Stimulated activated CD4-positive, alpha-beta T cell treated with anti-CD3 and anti-CD28 coated beads, Interleukin-15, amount 100 ng/mL, for 24 hours (primary cell): Measurements from ENCODE around the gene TLE2.

Experiments used
- DNase-seq: peaks from one replicate; pipeline ENCODE4 v3.0.0-alpha.2; 2020

Gene TLE2

DNA sequence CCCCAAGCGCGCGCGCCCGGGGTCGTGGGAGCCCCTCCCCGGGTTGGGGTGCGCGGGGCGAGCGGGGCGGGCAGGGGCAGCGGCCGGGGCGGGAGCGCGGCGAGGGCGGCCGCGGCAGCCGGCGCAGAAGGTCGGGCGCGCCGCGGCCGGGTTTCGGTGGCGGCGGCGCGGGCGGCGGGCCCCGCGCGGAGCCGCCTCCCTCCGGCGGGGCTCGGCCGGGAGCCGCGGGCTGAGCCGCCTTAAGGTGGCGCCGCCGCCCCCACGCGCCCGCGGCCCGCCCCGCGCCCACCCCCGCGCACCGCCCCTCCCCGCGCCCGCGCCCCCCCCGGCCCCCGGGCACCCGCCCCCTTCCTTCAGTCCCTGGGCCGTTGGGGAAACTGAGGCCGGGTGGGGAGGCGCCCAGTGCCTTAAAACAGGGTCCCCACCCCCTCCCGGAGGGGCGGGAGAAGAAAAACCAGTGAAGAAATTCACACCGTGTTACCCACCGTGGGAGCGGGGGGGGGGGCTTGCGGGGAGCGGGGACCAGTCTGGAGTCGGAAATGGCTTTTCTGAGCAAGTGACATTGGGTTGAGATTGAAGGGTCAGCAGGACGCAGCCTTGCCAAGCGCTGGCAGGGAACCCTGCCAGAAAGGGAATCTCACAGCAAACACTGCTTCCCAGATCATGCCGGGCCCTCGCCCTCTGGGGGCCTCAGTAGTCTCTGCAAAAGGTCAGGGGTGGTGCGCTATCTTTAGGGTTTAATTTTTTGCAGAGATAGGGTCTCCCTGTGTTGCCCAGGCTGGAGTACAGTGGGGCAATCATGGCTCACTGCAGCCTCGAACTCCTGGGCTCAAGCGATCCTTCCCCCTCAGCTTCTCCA lies at the start of gene TLE2:
Gene TLE2, minus strand, starts transcription at position 216 of the 859 bp plus-strand sequence. CDS start 376 bp downstream, outside the sequence.
- DNase-seq, result no peak

DNA sequence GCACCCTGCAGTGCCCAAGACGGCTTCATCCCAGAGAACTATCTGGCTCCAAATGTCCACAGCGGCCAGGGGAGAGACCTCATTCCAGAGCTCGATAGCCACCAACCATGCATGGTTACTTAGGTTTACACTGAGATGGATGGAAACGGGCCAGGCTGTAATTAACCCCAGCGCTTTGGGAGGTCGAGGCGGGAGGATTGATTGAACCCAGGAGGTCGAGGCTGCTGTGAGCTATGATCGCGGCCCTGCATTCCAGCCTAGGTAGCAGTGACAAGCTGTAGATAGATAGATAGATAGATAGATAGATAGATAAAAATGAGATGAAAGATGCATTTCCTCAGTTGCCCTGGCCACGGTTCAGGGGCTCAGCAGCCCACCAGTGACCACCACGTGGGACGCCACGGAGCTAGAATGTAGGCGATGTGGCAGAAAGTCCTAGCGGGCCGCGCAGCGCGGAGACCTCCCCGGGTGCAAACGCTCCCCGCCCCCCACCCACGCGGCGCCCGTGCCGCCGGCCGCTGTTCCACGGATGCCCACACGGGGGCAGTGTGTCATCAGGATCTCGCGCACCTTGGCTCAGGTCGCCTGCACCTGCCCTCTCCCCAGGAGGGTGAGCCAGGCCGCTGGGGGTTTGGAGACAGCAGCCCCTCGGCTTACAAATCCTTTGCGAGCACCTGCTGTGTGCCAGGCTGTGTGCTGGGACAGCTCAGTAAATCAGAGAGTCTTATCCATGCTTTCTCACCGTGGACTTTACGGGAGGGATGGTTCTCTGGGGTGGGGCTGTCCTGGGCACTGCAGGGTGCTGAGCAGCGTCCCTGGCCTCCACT lies 46.7 kb upstream of the TLE2 start:
- peak; percentile 82 for DNase-seq

GRCh38 chr19:3073931-3074595 lies 45.0 kb upstream of the TLE2 start:
- DNase-seq, result no peak

DNA sequence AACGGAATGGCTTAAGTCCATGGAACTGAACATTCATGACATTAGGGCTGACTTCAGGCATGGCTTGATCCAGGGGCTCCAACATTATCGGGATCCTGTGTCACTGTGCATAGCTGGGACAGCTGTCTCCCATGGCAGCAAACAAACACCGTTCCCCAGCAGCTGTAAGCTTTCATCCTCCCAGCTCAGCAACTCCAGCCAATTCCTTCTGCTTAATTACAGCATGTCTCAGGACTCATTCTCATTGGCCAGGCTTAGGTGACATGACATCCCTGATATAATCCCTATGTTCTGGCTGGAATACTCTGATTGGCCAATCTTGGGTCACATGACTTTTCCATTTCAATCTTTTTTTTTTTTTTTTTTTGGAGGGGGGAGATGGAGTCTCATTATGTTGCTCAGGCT lies 44.1 kb upstream of the TLE2 start:
- no peak for DNase-seq

DNA sequence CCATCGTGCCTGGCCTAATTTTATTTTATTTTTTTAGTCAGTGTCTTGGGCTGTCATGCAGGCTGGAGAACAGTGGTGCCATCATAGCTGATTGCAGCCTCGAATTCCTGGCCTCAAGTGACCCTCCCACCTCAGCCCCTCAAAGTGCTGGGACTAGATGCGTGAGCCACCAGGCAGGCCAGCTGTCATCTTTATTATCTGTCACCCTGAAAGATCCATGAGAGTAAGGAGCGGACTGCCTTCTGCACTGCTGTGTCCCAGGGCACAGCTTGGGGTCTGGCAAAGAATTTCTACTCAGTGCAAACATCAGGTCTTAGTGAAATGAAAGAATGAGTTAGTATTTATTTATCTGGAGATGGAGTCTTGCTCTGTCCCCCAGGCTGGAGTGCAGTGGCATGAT lies 42.7 kb upstream of the TLE2 start:
- DNase-seq, result no peak

DNA sequence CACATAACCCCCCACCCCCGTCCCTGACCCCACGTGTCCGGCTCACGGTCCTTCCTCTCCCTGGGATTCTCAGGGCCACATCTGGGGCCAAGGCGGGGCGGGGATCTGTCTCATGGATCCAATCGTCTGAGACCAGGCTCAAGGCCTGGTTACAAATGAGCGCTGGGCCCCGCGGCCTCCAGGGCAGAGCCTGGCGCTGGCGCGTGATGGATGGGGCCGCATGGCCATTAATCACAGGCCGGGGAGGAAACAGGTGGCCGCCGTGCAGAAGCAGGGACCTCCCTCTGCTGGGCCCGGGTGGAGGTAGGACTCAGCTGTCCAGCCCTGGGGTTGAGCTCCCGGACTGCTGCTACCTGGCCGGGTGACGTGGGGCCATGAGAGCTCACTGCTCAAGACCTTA lies 39.0 kb upstream of the TLE2 start:
- no peak for DNase-seq

GRCh38 chr19:3067563-3067962 lies 38.5 kb upstream of the TLE2 start:
- DNase-seq, result no peak

DNA sequence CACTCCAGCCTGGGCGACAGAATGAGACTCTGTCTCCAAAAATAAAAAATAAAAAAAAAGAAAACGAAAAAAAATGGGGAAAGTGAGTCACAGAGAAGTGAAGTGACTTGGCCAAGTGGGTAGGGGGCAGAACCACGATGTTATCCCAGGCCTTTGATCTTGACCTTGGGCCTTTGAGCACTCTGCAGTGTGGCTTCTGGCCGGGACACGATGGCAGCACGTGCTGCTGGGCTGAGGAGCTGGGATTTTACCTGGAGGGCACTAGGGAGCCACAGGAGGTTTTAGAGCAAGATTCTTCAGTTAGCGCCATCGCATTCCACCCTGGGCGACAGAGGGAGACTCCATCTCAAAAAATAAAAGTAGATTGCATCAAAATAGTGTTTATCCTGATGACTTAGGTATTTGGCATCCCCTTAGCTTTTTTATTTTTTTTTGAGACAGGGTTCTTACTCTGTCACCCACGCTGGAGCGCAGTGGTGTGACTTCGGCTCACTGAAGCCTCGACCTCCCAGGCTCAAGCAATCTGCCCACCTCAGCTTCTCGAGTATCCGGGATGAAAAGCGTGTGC lies 37.5 kb upstream of the TLE2 start:
- DNase-seq, result no peak

DNA sequence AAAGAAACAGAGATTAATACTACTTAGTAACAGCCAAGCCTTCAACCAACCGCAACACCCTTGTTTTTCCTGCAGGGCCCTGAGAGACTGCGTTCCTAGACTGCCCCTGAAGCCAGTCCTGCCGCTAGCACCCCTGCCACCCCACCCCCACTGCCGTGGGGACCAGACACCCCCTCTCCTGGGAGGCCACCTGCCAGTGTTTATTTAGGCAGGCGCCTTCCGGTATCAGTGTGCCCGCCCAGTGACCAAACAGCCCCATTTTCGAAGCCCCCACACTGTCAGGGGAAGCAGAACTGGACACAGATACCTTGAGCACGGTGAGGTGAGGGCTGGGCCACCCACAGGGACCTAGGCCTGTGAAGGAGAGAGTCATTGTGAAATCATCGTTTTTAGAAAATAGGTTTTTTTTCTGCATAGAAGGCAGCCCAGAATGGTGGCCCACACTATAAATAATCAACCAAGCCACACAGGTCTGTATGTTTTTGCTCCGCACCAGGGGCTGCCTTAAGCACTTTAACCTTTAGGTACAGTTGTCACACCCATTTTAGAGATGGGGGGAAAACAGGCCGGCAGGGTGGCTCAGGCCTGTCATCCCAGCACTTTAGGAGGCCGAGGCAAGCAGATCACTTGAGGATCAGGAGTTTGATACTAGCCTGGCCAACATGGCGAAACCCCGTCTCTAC lies 36.7 kb upstream of the TLE2 start:
- no peak for DNase-seq

DNA sequence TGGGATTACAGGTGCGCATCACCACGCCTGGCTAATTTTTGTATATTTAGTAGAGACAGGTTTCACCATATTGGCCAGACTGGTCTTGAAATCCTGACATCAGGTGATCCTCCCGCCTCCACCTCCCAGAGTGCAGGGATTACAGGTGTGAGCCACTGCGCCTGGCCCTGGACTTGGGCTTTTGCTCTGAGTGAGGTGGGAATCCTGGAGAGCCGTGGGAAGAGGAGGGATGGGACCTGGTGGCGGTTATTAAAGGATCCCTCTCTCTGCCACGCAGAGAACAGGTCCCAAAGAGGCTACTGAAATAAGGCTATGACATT lies 34.9 kb upstream of the TLE2 start:
- no peak for DNase-seq

DNA sequence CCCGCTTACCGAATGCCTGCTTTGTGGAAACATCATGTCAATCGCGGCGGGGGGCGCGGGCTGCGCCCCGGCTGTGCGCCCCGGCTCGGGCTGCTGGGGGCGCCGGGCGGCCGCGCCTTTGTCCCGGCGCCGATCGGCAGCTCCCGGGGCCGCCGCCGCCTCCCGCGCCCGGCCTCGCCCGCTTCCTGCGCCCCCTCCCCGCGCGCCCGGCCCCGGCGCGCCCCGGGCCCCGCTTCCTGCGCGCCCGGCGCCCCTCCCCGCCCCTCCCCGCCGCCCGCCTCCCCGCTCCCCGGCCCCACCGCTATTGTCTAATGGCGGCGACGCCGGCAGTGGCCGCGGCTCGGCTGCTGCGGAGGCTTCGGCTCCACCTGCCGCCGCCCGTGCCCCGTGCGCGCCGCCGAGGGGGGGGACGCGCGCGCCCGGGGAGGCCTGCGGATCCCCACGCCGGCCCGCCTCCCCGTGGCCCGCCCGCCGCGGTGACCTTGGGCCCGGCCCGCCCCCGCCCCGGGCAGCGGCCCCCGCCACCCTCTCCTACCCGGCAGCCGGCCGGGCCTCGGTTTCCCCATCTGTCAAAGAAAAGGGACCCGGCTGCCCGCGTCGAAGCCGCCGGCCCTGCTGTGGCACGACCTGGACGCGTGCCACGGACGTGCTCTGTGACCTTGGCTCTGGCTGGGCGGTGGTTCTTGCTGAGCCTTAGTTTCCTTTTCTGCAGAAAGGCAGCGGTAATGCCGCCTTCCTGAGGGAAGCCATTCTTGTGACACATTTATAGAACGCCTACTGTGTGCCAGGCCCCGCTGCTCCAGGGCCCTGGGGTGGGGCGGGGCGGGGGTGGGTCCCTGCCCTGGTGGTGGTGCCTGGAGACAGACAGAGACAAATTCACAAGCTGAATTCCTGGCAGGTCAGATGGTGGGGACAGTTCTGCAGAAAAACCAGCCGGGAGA lies 33.4 kb upstream of the TLE2 start, which contains the start of gene TLE5:
Gene TLE5, minus strand, starts transcription at position 331 of the 941 bp plus-strand sequence. Its CDS starts 295 bp downstream, at position 36.
- peak; percentile 75 for DNase-seq

DNA sequence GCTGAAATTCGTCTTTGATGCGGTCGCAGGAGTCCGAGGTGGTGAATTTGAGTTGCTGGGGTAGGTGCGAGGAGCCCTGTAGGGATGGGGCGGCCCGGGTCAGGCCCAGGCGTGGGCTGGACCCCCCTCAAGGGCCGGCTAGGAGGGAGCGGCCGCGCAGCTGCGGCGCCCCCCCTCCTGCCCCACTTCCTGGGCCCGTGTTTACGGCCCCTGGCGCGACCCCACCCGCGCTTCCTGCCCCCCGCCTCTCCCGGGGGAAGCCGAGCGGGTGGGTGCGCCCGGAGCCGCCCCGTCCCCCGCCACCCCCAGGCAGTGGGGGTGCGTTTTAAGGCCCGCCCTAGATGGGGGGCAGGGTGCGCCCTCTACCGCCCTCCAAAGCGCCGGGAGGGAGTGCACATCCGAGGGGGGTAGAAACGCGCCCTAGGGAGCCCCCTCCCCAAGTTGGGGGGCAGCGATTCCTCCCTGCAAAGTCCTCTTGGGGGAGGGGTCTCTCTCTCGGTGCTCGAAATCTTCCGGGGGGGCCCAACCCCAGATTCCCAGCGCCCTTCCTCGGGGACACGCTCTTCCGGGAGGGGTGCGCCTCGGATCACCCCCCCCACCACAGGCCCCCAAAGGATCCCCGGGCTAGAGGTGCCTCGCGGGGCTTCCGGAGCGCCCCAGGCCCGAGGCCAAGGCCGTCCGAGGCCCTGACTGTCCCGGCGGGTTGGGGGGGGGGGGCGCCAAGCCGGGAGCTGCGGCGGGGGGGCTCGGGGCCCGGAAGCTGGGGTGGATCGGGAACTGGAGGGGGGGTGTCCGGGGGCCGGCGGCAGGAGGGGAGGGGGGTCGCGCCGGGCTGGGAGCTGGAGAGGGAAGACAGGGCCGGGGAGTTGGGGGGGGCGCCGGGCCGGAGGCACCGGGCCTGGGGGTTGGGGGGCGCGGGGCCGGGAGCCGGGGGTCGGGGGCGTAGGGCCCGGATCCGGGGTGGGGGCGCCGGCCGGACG lies 32.4 kb upstream of the TLE2 start:
- DNase-seq, result peak; percentile 64

DNA sequence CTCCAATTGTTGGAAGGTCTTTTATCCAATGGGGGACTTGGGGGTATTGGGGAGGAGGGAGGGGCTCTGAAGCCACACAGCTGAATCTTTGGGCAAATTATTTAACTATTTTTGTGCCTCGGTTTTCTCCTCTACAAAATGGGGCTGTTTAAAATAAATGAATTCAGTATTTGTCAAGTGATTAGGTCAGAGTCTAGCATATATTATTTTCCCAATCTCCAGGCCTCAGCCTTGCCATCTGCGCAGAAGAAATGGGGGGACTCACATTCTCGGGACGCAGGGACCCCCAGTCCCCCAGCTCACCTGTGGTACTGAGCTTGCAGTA lies 31.7 kb upstream of the TLE2 start:
- no peak for DNase-seq

GRCh38 chr19:3059653-3060052 lies 30.6 kb upstream of the TLE2 start:
- no peak for DNase-seq

GRCh38 chr19:3058821-3059314 lies 29.8 kb upstream of the TLE2 start:
- DNase-seq, result no peak

- DNase-seq, result no peak
Measured at GRCh38 chr19:3058009-3058820, 29.1 kb upstream of the TLE2 start.

GRCh38 chr19:3057275-3057714 lies 28.2 kb upstream of the TLE2 start:
- no peak for DNase-seq

DNA sequence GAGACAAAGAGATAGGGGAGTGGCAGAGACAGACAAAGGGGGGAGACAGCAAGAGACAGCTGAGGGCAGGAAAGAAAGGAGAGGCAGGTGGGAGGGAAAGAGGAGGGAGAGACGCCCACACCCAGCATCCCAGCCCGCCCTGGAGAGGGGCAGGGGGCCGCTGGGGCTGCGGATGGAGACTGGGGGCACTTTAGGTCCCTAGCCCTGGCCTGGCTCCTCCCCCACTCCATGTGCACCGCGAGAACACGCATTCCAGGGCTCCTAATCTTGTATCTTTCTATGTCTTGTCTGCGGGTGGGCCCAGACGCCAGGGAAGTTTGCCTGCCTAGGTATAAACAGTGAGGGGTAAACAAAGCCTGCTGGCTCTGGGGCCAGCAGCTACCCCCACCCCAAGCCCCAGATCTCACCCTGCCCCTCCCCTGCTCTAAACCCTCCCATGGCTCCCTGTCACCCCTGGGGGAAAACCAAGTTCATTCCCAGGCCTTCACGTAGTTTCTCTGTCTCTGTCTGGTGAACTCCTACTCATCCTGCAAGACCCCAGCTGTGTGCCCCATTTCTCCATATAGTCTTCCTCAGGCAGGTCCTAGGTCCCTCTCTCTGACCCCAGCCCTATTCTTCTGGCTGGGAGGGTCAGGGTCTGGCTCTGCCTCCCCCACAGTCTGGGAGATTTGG lies 27.5 kb upstream of the TLE2 start:
- no peak for DNase-seq
